Astrocyte (in vitro differentiated cells and primary cell): Measurements from ENCODE around the gene TESPA1. TPM values are rescaled to one million over a fixed set of nuclear protein-coding genes. Genes with fewer than 3 reads are reported as not detected.

ENCODE experiments used
- DNase-seq: peaks from one replicate; pipeline ENCODE4 v3.0.0-alpha.2; 2010; ENCODE audit warnings: low read depth
- FAIRE-seq: peaks from 2 replicates; lab custom pipeline; 2011; peaks lifted over from hg19 to GRCh38; lab: Jason Lieb, UNC
- H2AFZ ChIP-seq: 2 replicates; pipeline ENCODE4 v1.6.0; 2012; ENCODE audit warnings: low read depth, low read length, inconsistent platforms
- H3K27ac ChIP-seq: 2 replicates; pipeline ENCODE4 v1.5.1; 2011; ENCODE audit warnings: low read depth, low read length, inconsistent platforms
- H3K27me3 ChIP-seq: 2 replicates; pipeline ENCODE4 v1.6.0; 2011; ENCODE audit warnings: low read length, inconsistent platforms; ENCODE audit not compliant: insufficient read depth
- H3K36me3 ChIP-seq: 2 replicates; pipeline ENCODE4 v1.5.1; 2011; ENCODE audit warnings: low read length, inconsistent platforms; ENCODE audit not compliant: insufficient read depth
- H3K4me1 ChIP-seq: 2 replicates; pipeline ENCODE4 v1.5.1; 2011; ENCODE audit warnings: low read length, inconsistent platforms; ENCODE audit not compliant: insufficient read depth
- H3K4me2 ChIP-seq: 2 replicates; pipeline ENCODE4 v1.6.0; 2012; ENCODE audit warnings: low read length, inconsistent platforms
- H3K4me3 ChIP-seq: 2 replicates; pipeline ENCODE4 v1.5.1; 2011; ENCODE audit warnings: low read depth, mild to moderate bottlenecking, low read length, inconsistent platforms; ENCODE audit not compliant: insufficient read depth
- H3K79me2 ChIP-seq: 2 replicates; pipeline ENCODE4 v1.6.0; 2012; ENCODE audit warnings: mild to moderate bottlenecking, low read length, inconsistent platforms; ENCODE audit not compliant: insufficient read depth
- H3K9ac ChIP-seq: 2 replicates; pipeline ENCODE4 v1.6.0; 2012; ENCODE audit warnings: mild to moderate bottlenecking, low read length, inconsistent platforms
- H3K9me3 ChIP-seq: 2 replicates; pipeline ENCODE4 v1.5.1; 2012; ENCODE audit warnings: low read depth, mild to moderate bottlenecking, low read length, inconsistent platforms; ENCODE audit not compliant: insufficient read depth
- H4K20me1 ChIP-seq: 2 replicates; pipeline ENCODE4 v1.6.0; 2012; ENCODE audit warnings: low read length, inconsistent platforms; ENCODE audit not compliant: insufficient read depth
- H3K27ac Mint-ChIP-seq: one replicate; pipeline ENCODE4 v1.8.0; 2021; ENCODE audit warnings: mild to moderate bottlenecking, mixed read lengths; ENCODE audit not compliant: unreplicated experiment
- H3K27me3 Mint-ChIP-seq: one replicate; pipeline ENCODE4 v1.8.0; 2021; ENCODE audit warnings: low read depth, mixed read lengths; ENCODE audit not compliant: unreplicated experiment
- H3K36me3 Mint-ChIP-seq: one replicate; pipeline ENCODE4 v1.8.0; 2021; ENCODE audit warnings: low read depth, mixed read lengths; ENCODE audit not compliant: unreplicated experiment
- H3K4me1 Mint-ChIP-seq: one replicate; pipeline ENCODE4 v1.8.0; 2021; ENCODE audit warnings: low read depth, mixed read lengths; ENCODE audit not compliant: unreplicated experiment
- H3K4me3 Mint-ChIP-seq: one replicate; pipeline ENCODE4 v1.8.0; 2021; ENCODE audit warnings: mild to moderate bottlenecking, moderate library complexity, mixed read lengths; ENCODE audit not compliant: unreplicated experiment
- H3K9me3 Mint-ChIP-seq: one replicate; pipeline ENCODE4 v1.8.0; 2021; ENCODE audit warnings: mild to moderate bottlenecking, mixed read lengths; ENCODE audit not compliant: unreplicated experiment
- EZH2 ChIP-seq: IDR thresholded peaks from 2 replicates; pipeline ENCODE4 v1.6.1; 2012; ENCODE audit warnings: mild to moderate bottlenecking, low read length, inconsistent platforms; ENCODE audit not compliant: insufficient read depth
- total RNA-seq: library from RNA; stranded (reverse); gene quantifications from 2 replicates; pipeline ENCODE4 v1.2.1, GENCODE V29; 2021
- TF ChIP-seq, protein P1 (sequence below): IDR thresholded peaks from 2 replicates; pipeline ENCODE4 v1.5.1; 2011; ENCODE audit warnings: low read depth, mild to moderate bottlenecking, inconsistent platforms, low read length, moderate library complexity; ENCODE audit not compliant: insufficient read depth

TESPA1 gene
- total RNA-seq, 1 donor from 2014 or later = 0.23 TPM

DNA sequence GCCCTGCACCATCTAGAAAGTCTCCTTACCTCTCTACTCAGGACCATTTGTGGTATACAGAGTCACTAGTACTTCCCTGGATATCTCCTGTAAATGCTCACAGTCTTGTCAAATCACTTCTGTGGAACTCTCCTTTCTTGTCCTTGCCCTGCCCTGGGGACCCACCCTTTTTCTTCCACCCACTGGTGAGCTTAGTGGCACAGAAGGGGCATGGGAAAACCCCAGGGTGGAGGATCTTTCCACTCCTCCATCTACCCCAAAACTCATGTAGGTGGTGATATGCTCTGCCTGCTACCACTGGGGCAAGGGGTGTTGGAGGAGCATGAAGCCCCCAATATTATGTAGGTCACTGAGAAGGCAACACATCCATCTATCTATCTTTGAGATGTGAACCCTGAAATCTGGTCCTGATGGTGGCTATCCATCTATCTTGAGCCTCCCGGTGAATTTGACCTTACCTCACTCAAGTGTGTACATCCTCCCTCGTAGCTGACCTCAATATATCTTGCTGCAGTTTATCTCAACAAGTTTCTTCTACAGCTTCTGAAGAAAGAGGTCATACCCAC is 943 bp downstream of the TESPA1 start:
- peaks cover 5% of the 10 kb centered on the region for H3K27me3 Mint-ChIP-seq
- H4K20me1 ChIP-seq = no peaks in the 10 kb centered on the region
- H3K4me2 ChIP-seq = no peak overlapping the region
- H3K4me1 ChIP-seq = no peaks in the 10 kb centered on the region
- H3K4me1 Mint-ChIP-seq = peaks cover 1% of the 10 kb centered on the region
- H3K27ac ChIP-seq = no peak overlapping the region
- DNase-seq (no peak), FAIRE-seq (no peak)
- H3K4me3 ChIP-seq = no peak overlapping the region
- no peaks in the 10 kb centered on the region for H3K36me3 ChIP-seq
- H3K36me3 Mint-ChIP-seq = no peaks in the 10 kb centered on the region
- no peak overlapping the region for H3K4me3 Mint-ChIP-seq
- H3K27ac Mint-ChIP-seq = no peak overlapping the region
- no peak overlapping the region for H2AFZ ChIP-seq
- no peaks in the 10 kb centered on the region for H3K9me3 Mint-ChIP-seq
- H3K9ac ChIP-seq = no peak overlapping the region
- TF ChIP-seq, protein P1, sequence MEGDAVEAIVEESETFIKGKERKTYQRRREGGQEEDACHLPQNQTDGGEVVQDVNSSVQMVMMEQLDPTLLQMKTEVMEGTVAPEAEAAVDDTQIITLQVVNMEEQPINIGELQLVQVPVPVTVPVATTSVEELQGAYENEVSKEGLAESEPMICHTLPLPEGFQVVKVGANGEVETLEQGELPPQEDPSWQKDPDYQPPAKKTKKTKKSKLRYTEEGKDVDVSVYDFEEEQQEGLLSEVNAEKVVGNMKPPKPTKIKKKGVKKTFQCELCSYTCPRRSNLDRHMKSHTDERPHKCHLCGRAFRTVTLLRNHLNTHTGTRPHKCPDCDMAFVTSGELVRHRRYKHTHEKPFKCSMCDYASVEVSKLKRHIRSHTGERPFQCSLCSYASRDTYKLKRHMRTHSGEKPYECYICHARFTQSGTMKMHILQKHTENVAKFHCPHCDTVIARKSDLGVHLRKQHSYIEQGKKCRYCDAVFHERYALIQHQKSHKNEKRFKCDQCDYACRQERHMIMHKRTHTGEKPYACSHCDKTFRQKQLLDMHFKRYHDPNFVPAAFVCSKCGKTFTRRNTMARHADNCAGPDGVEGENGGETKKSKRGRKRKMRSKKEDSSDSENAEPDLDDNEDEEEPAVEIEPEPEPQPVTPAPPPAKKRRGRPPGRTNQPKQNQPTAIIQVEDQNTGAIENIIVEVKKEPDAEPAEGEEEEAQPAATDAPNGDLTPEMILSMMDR = no peak
- TF ChIP-seq EZH2 = no peak
- no peaks in the 10 kb centered on the region for H3K27me3 ChIP-seq
- no peaks in the 10 kb centered on the region for H3K9me3 ChIP-seq
- no peaks in the 10 kb centered on the region for H3K79me2 ChIP-seq

GRCh38 chr12:54981796-54982195 is 2.8 kb downstream of the TESPA1 start:
- Histone ChIP-seq H2AFZ (no peak overlapping the region), H3K27me3 (no peaks in the 10 kb centered on the region), H4K20me1 (no peaks in the 10 kb centered on the region), H3K79me2 (no peaks in the 10 kb centered on the region), H3K36me3 (no peaks in the 10 kb centered on the region), H3K9me3 (no peaks in the 10 kb centered on the region), H3K4me1 (peaks cover 11% of the 10 kb centered on the region), H3K4me2 (no peak overlapping the region), H3K9ac (no peak overlapping the region), H3K27ac (no peak overlapping the region), H3K4me3 (no peak overlapping the region)
- Mint-ChIP-seq H3K36me3 (no peaks in the 10 kb centered on the region), H3K27ac (no peak overlapping the region), H3K4me3 (no peak overlapping the region), H3K27me3 (peaks cover 5% of the 10 kb centered on the region), H3K4me1 (peaks cover 15% of the 10 kb centered on the region), H3K9me3 (no peaks in the 10 kb centered on the region)
- no peak for TF ChIP-seq EZH2
- TF ChIP-seq, protein P1 = no peak
- DNase-seq (no peak), FAIRE-seq (no peak)

DNA sequence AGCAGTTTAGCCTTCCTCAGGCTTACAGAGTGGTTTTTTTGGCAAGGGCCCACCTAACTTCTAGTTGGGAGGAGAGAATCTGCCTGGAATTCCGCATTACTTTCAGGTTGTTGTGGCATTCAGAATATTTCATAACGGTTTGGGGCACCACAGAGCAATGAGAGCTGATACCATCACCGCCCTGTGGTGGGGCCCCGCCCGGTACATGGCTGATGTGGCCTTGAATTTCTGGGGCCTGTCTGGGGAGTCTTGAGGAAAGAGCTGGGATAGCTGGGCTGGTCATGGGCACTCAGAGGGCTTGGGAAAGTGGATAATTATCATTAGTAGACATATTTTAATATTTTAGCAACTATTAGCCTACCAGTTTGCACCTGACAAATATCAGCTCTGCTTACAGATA is 4.2 kb downstream of the TESPA1 start:
- Mint-ChIP-seq H3K27me3 (peaks cover under 1% of the 10 kb centered on the region), H3K36me3 (no peaks in the 10 kb centered on the region), H3K9me3 (no peaks in the 10 kb centered on the region), H3K4me3 (no peak overlapping the region), H3K4me1 (peaks cover 26% of the 10 kb centered on the region), H3K27ac (no peak overlapping the region)
- Histone ChIP-seq H4K20me1 (no peaks in the 10 kb centered on the region), H3K4me3 (no peak overlapping the region), H3K4me2 (no peak overlapping the region), H3K36me3 (no peaks in the 10 kb centered on the region), H3K4me1 (peaks cover 22% of the 10 kb centered on the region), H3K27ac (no peak overlapping the region), H3K27me3 (no peaks in the 10 kb centered on the region), H2AFZ (no peak overlapping the region), H3K79me2 (no peaks in the 10 kb centered on the region), H3K9me3 (no peaks in the 10 kb centered on the region), H3K9ac (no peak overlapping the region)
- FAIRE-seq = no peak
- TF ChIP-seq EZH2 = no peak
- TF ChIP-seq, protein P1 = no peak
- no peak for DNase-seq
